ENCODE data around the gene SMYD3.
"Not testable (repeated sequence)": the region's sequence is repeated elsewhere in the genome, so short reads cannot be mapped to it uniquely, and the experiment has no call there.

SMYD3 gene

GRCh38 chr1:246355411-246356230 is 151.5 kb downstream of the SMYD3 start:
- DNase-seq (ENCODE audit: low read depth in 2 of 2): no peak

GRCh38 chr1:246351721-246352120 is 155.4 kb downstream of the SMYD3 start:
- DNase-seq (ENCODE audit: low read depth in 2 of 2): no peak

DNA sequence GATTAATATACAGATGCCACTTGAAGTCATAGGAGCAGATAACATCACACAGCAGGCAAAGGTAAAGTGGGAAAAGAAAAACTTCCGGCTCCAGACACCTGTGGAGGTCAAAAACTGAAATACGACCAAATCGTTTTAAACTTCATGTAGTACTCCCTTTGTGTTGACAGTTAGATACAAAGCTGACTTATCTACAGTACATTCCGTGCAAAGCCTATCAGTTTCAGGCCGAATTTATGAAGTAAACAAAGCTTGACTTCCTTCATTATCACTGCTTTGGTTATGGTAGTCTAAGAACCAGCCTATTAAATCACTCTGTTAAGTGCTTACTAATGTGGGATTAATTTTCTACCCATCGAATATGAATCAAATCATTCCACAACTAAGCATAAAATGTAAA is 156.3 kb downstream of the SMYD3 start:
- DNase-seq (ENCODE audit: low read depth in 2 of 2): no peak

DNA sequence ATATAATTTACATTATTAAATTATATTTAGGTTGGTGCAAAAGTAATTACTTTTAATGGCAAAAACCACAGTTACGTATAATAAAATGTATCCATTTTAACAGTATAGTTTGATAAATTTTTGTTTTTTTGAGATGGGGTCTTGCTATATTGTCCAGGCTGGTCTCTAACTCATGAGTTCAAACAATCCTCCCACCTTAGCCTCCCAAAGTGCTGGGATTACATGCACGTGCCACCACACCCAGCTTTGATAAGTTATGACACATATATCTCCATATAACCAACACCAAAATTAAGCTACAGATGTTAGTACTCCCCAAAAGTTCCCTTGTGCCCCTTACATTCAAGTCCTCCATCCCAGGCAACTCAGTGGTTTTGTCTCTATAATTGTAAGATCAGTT is 163.1 kb downstream of the SMYD3 start:
- DNase-seq (ENCODE audit: low read depth in 2 of 2): no peak

- DNase-seq (ENCODE audit: low read depth in 2 of 2): no peak
Observed at GRCh38 chr1:246343251-246343650, 163.8 kb downstream of the SMYD3 start.

GRCh38 chr1:246338546-246338945 is 168.5 kb downstream of the SMYD3 start:
- no peak for DNase-seq (ENCODE audit: low read depth in 2 of 2)

GRCh38 chr1:246338098-246338497 is 169.0 kb downstream of the SMYD3 start:
- no peak for DNase-seq (ENCODE audit: low read depth in 2 of 2)

DNA sequence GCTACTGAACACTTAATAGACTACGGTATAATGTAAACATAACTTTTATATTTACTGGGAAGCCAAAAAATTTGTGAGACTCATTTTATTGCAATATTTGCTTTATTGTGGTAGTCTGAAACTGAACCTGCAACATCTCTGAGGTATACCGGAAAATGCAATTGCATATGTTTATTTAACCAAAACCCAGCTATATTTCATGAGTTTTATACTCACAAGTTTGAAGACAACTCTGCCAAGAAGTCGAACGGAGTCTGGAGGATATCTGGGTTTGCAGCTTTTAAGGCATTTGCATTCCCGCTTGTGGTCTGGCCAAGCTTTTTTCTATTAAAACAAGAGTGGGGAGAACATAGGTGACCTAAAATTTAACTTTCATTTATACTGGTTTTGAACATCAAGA is 171.9 kb downstream of the SMYD3 start:
- DNase-seq (ENCODE audit: low read depth in 2 of 2): no peak

GRCh38 chr1:246333855-246334254 is 173.2 kb downstream of the SMYD3 start:
- no peak for DNase-seq (ENCODE audit: low read depth in 2 of 2)

- DNase-seq (ENCODE audit: low read depth in 2 of 2): no peak
Observed at GRCh38 chr1:246332078-246332477, 175.0 kb downstream of the SMYD3 start.

DNA sequence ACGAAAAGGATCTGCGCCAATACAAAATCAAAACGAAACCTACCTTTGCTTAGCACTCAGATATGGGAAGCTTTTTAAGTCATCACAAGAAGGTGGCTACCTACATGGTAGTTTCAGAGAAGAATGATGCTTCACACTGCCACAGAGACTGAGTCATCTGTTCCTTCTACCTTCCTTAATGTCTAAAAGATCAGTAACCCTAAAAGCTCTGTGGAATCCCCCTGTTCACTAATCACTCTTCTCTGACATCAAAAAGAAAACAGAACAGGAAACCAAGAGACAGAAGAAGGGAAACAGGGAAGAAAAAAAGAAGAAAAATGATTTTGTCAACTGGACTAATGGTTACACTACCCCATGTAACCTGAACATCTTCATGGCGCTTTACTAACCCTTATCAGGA is 177.2 kb downstream of the SMYD3 start:
- no peak for DNase-seq (ENCODE audit: low read depth in 2 of 2)

- DNase-seq (ENCODE audit: low read depth in 2 of 2): not testable (repeated sequence)
Observed at GRCh38 chr1:246329292-246329691, 177.8 kb downstream of the SMYD3 start.

DNA sequence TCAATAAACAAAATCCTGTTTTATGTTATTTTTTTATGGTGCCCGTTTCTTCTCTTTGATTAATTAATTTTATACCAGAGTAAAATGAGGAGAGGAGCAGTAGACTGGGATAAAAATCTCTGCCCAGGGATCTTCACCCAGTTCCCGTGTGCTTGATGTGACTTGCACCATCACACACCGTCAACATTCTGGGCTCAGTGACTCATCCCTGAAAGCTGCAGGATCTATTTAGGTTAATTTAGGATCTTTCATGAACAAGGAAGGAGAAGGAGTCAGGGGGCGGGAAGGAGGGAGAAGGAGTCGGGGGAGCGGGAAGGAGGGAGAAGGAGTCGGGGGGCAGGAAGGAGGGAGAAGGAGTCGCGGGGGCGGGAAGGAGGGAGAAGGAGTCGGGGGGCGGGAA is 182.4 kb downstream of the SMYD3 start:
- no peak for DNase-seq (ENCODE audit: low read depth in 2 of 2)

GRCh38 chr1:246324033-246324432 is 183.0 kb downstream of the SMYD3 start:
- DNase-seq (ENCODE audit: low read depth in 2 of 2): not testable (repeated sequence)

- DNase-seq (ENCODE audit: low read depth in 2 of 2): no peak
Observed at GRCh38 chr1:246320286-246320685, 186.8 kb downstream of the SMYD3 start.

- DNase-seq (ENCODE audit: low read depth in 2 of 2): no peak
Observed at GRCh38 chr1:246319083-246319714, 187.9 kb downstream of the SMYD3 start.

DNA sequence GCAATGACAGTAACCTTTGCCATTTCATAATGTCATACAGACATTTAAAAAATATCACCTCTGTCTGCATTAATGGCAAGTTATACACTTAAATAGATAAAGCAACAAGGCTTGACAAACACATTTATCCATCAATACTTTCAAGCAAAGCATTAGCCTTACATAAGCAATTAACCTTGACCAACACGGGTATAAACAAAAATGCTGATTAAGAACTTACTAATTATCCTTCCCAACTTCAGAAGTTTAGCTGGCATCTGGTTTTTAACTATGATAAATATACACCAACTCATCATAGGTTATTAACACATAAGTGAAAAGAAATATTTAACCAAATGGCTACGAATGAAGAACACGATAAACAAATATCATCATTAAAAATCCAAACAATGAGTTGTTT is 188.5 kb downstream of the SMYD3 start:
- no peak for DNase-seq (ENCODE audit: low read depth in 2 of 2)

DNA sequence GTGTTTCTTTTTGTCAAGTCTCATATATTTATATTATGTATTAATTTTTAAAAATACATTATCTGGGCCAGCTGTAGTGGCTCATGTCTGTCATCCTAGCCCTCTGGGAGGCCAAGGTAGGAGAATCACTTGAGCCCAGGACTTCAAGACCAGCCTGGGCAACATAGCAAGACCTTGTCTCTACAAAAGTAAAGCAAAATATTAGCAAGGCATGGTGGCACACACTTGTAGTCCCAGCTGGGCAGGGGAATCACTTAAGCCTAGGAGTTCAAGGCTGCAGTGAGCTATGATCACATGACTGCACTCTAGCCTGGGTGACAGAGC is 189.1 kb downstream of the SMYD3 start:
- DNase-seq (ENCODE audit: low read depth in 2 of 2): no peak

GRCh38 chr1:246317332-246318035 is 189.6 kb downstream of the SMYD3 start:
- DNase-seq (ENCODE audit: low read depth in 2 of 2): no peak

GRCh38 chr1:246311461-246311860 is 195.6 kb downstream of the SMYD3 start:
- no peak for DNase-seq (ENCODE audit: low read depth in 2 of 2)

DNA sequence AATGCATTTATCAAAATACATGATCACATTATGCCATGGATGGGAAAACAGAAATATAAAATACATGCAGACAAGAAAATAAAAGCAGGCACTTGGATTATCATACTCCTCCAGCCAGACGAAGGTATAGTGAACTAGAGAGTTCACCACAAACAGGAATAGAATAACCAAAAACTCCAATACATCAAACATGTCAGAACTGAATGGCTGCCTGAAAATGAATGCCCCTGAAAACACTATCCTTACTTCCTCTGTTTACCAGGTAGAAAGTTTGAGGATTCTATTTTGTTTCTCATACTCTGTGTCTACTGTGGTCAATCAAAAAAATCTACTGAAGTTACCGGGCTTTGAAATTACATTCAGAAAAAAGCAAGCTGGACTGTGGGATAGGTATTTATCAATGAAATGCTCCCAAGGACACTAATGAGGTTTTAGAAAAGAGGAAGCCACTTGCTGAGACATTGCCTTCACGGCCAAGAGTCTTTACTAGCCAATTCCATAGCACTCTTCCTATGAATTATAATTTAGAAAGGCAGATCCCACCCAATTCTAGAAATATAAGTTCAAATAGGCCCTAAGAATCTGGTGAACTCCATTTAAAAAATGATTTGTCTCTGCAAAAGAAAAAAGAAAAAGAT is 197.7 kb downstream of the SMYD3 start:
- no peak for DNase-seq (ENCODE audit: low read depth in 2 of 2)

- DNase-seq (ENCODE audit: low read depth in 2 of 2): no peak
Observed at GRCh38 chr1:246308533-246309075, 198.5 kb downstream of the SMYD3 start.

Data from stimulated activated CD4-positive, alpha-beta T cell treated with anti-CD3 and anti-CD28 coated beads, Interleukin-4, amount 100 ng/mL, for 48 hours (primary cell).